Glutamatergic neuron (in vitro differentiated cells): Measurements from ENCODE around the gene TXLNB. TPM values are rescaled to one million over a fixed set of nuclear protein-coding genes. Genes with fewer than 3 reads are reported as not detected.

Experiments used
- DNase-seq: peaks from one replicate; pipeline ENCODE4 v3.0.0; 2022
- H3K27ac Mint-ChIP-seq: one replicate; pipeline ENCODE4 v1.8.0; 2020; ENCODE audit warnings: mild to moderate bottlenecking, mixed read lengths, inconsistent platforms; ENCODE audit not compliant: unreplicated experiment
- H3K27me3 Mint-ChIP-seq: one replicate; pipeline ENCODE4 v1.8.0; 2020; ENCODE audit warnings: mild to moderate bottlenecking, moderate library complexity, mixed read lengths, inconsistent platforms; ENCODE audit not compliant: unreplicated experiment
- H3K36me3 Mint-ChIP-seq: one replicate; pipeline ENCODE4 v1.8.0; 2020; ENCODE audit warnings: mild to moderate bottlenecking, mixed read lengths, inconsistent platforms; ENCODE audit not compliant: unreplicated experiment
- H3K4me1 Mint-ChIP-seq: one replicate; pipeline ENCODE4 v1.8.0; 2020; ENCODE audit warnings: mild to moderate bottlenecking, low read depth, mixed read lengths, inconsistent platforms; ENCODE audit not compliant: unreplicated experiment
- H3K4me3 Mint-ChIP-seq: one replicate; pipeline ENCODE4 v1.8.0; 2020; ENCODE audit warnings: mild to moderate bottlenecking, mixed read lengths, inconsistent platforms; ENCODE audit not compliant: unreplicated experiment
- H3K9me3 Mint-ChIP-seq: one replicate; pipeline ENCODE4 v1.8.0; 2020; ENCODE audit warnings: mild to moderate bottlenecking, moderate library complexity, mixed read lengths, inconsistent platforms; ENCODE audit not compliant: unreplicated experiment
- CTCF ChIP-seq: fragments of 200-600 bp; sonication (generic); IDR thresholded peaks from one replicate; pipeline ENCODE4 v1.5.0; 2021; ENCODE audit not compliant: partially characterized antibody, unreplicated experiment
- long read RNA-seq: library from polyadenylated mRNA; unstranded; transcript quantifications from one replicate; pipeline ENCODE4 v2.0.0, GENCODE V29; 2020; ENCODE audit not compliant: unreplicated experiment
- total RNA-seq: library from RNA; stranded (reverse); fragmentation: NEBNext Ultra II Directional; extraction: Animal tissue kit (Norgen Biotek cat#: 25700); gene quantifications from one replicate; pipeline ENCODE4 v1.2.1, GENCODE V29; 2021; ENCODE audit not compliant: unreplicated experiment

TXLNB gene
- total RNA-seq, result not detected
- long read RNA-seq, result 0 reads

DNA sequence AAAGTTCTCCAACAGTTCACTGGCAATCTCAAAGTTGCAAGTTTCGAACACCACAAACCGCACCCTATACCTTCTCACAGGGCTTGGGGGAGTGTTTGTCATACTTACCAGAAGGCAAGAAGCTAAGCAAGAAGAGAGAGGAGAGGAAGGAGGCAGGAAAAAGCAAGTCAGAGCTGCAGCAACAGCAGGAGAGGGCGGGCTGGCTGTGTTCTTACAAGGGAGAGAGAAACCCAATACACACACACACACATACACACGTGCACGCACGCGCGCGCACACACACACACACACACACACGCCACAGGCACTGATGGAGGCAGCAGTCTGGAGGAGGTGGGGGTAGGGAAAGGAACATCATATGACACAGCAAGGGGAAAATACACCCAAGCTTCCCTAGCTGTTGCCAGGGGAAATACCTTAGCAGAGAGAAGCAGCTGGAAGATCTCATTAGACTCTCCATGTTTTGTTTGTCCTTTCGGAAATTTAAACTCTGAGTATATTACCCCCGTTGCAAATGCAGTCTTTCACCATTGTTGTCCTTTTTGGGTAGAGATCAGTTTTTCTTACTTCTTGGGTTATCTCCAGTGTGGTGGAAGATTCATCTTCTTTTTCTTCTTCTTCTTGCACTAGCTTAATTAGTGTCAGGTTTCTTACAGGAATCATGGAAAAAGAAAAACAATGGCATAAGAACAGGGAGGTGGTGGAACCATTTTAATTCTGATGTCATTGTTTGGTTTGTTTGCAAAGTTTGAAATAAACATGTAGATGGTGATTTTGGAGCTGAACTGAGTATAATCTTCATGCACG, at the start of gene TXLNB:
Gene TXLNB (minus strand): TSS at position 186 of the 807 bp plus-strand sequence. CDS start 3,099 bp downstream, outside the sequence.
- Mint-ChIP-seq H3K4me3 (no peak within 1 kb of the TSS), H3K36me3 (no peaks in the 10 kb centered on the region), H3K9me3 (no peaks in the 10 kb centered on the region), H3K27ac (no peak within 1 kb of the TSS), H3K27me3 (no peaks in the 10 kb centered on the region), H3K4me1 (peaks cover 9% of the 10 kb centered on the region)
- no peak for TF ChIP-seq CTCF
- DNase-seq, result peak; percentile 29

GRCh38 chr6:139341060-139341459, 49.3 kb upstream of the TXLNB start:
- H3K4me1 Mint-ChIP-seq, result no peaks in the 10 kb centered on the region
- TF ChIP-seq CTCF, result no peak

GRCh38 chr6:139338795-139339194, 47.0 kb upstream of the TXLNB start:
- H3K27ac Mint-ChIP-seq, result no peak overlapping the region

More at GRCh38 chr6:139341060-139341459, 49.3 kb upstream of the TXLNB start:
- H3K4me3 Mint-ChIP-seq, result no peak overlapping the region
- no peaks in the 10 kb centered on the region for H3K9me3 Mint-ChIP-seq
- no peaks in the 10 kb centered on the region for H3K27me3 Mint-ChIP-seq
- no peak for DNase-seq
- no peaks in the 10 kb centered on the region for H3K36me3 Mint-ChIP-seq
- no peak overlapping the region for H3K27ac Mint-ChIP-seq

DNA sequence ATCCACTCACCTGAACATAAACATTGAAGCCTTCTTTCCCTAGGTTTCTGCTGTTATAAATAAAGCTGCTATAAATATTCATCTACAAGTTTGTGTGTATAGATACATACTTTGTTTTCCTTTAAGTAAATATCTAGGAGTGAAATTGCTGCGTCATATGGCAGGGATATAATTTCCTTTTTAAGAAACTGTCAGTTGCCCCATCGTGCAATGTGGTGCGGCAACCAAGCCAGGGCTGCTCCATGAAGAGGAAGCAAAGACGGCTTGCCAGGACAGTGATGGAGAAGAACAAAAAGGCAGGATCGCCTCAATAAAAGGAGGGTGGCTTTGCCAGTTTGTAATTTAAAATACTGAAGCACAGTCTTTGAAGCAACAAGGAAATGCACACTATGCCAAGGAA, 46.0 kb upstream of the TXLNB start:
- no peaks in the 10 kb centered on the region for H3K9me3 Mint-ChIP-seq
- no peaks in the 10 kb centered on the region for H3K27me3 Mint-ChIP-seq
- H3K4me3 Mint-ChIP-seq, result no peak overlapping the region
- no peak overlapping the region for H3K27ac Mint-ChIP-seq
- H3K36me3 Mint-ChIP-seq, result no peaks in the 10 kb centered on the region
- no peaks in the 10 kb centered on the region for H3K4me1 Mint-ChIP-seq
- no peak for DNase-seq
- TF ChIP-seq CTCF, result no peak

More at GRCh38 chr6:139338795-139339194, 47.0 kb upstream of the TXLNB start:
- H3K36me3 Mint-ChIP-seq, result no peaks in the 10 kb centered on the region
- H3K4me3 Mint-ChIP-seq, result no peak overlapping the region
- no peaks in the 10 kb centered on the region for H3K4me1 Mint-ChIP-seq
- no peaks in the 10 kb centered on the region for H3K9me3 Mint-ChIP-seq
- no peak for DNase-seq
- TF ChIP-seq CTCF, result no peak
- no peaks in the 10 kb centered on the region for H3K27me3 Mint-ChIP-seq

- no peak for DNase-seq
- H3K9me3 Mint-ChIP-seq, result no peaks in the 10 kb centered on the region
- no peak overlapping the region for H3K4me3 Mint-ChIP-seq
- H3K27me3 Mint-ChIP-seq, result no peaks in the 10 kb centered on the region
- no peaks in the 10 kb centered on the region for H3K36me3 Mint-ChIP-seq
- no peak for TF ChIP-seq CTCF
- no peak overlapping the region for H3K27ac Mint-ChIP-seq
- no peaks in the 10 kb centered on the region for H3K4me1 Mint-ChIP-seq
Observed at GRCh38 chr6:139337001-139337400, 45.2 kb upstream of the TXLNB start.
